Inferior parietal cortex (tissue), 1 donor: ENCODE measurements around the gene U2AF2.

Experiments used
- DNase-seq: peaks from one replicate; pipeline ENCODE4 v3.0.0-alpha.2; 2016; ENCODE audit errors: extremely low spot score

Gene U2AF2

GRCh38 chr19:55643003-55643886 is 11.6 kb upstream of the U2AF2 start, which contains the start of gene ZNF581:
Gene ZNF581, plus strand, starts transcription at chr19:55643649. Its CDS starts 923 bp downstream, at chr19:55644572.
- DNase-seq = peak; percentile 73

GRCh38 chr19:55643887-55644176 is 11.0 kb upstream of the U2AF2 start:
- no peak for DNase-seq

GRCh38 chr19:55644191-55644833 is 10.5 kb upstream of the U2AF2 start:
- DNase-seq = no peak

- no peak for DNase-seq
These were observed 9.9 kb upstream of the U2AF2 start for GRCh38 chr19:55644842-55645511.

GRCh38 chr19:55645512-55645881 is 9.3 kb upstream of the U2AF2 start:
- no peak for DNase-seq

GRCh38 chr19:55646889-55647731 is 7.7 kb upstream of the U2AF2 start:
- no peak for DNase-seq

- peak; percentile 67 for DNase-seq
These were observed 6.9 kb upstream of the U2AF2 start, which contains the start of gene CCDC106 for GRCh38 chr19:55647732-55648584. Gene CCDC106, plus strand, starts transcription at chr19:55648212. Its CDS starts 835 bp downstream, at chr19:55649047.

- DNase-seq = no peak
These were observed 6.1 kb upstream of the U2AF2 start for GRCh38 chr19:55648585-55649267.

- DNase-seq = no peak
These were observed 5.3 kb upstream of the U2AF2 start for GRCh38 chr19:55649268-55650125.

- DNase-seq = no peak
These were observed 4.7 kb upstream of the U2AF2 start for GRCh38 chr19:55650126-55650557.

- DNase-seq = no peak
These were observed 4.1 kb upstream of the U2AF2 start for GRCh38 chr19:55650602-55651230.

GRCh38 chr19:55651236-55651635 is 3.6 kb upstream of the U2AF2 start:
- DNase-seq = no peak

- DNase-seq = no peak
These were observed 2.3 kb upstream of the U2AF2 start for GRCh38 chr19:55652311-55653128.

- peak; percentile 99 for DNase-seq
These were observed 1.0 kb upstream of the U2AF2 start for GRCh38 chr19:55653651-55654322.

GRCh38 chr19:55654323-55654867 is 440 bp upstream of the U2AF2 start:
- peak; percentile 99 for DNase-seq

GRCh38 chr19:55655648-55656040 is 809 bp downstream of the U2AF2 start:
- no peak for DNase-seq

GRCh38 chr19:55656552-55656951 is 1.7 kb downstream of the U2AF2 start:
- no peak for DNase-seq
